ENCODE data around the gene GIPR. TPM values are rescaled to one million over a fixed set of nuclear protein-coding genes. Genes with fewer than 3 reads are reported as not detected.

Gene GIPR
- total RNA-seq, 1 experiment from 2014 or later: 0.45 TPM

DNA sequence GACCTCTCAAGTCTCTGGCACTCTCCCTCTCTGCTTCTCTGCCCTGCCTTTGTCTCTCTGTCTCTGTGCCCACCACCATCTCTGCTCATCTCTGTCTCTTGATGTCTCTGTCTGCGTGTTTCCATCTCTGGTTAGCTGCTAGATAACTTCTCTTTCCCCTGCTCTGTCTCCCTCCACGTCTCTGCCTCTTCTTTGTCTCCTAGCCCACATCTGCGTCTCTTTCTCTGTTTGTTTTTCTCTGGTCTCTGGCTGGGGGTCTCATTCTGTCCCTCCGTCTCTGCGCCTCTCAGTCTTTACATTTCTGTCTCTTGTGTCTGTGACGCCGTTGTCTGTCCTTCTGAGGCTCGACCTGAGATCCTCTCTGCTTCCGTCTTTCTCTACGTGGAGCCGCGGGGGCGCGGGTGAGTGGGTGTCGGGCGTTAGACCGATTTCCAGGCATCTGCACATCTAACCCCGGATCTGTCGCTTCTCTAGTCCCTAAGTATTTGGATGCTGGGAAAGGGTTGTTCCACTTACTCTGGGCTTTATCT lies 386 bp downstream of the GIPR start:
- Histone ChIP-seq H3K9me3 (ENCODE audit: low read depth, low read length, poor library complexity, severe bottlenecking) (no peaks in the 10 kb centered on the region), H3K27ac (ENCODE audit: low read depth, low read length, poor library complexity, severe bottlenecking) (no peak overlapping the region), H3K4me1 (ENCODE audit: insufficient read depth, low read length, poor library complexity, severe bottlenecking) (peaks cover 15% of the 10 kb centered on the region), H3K27me3 (replicated peaks; ENCODE audit: insufficient read depth, low read depth, low read length, poor library complexity) (no peaks in the 10 kb centered on the region), H3K36me3 (ENCODE audit: insufficient read depth, low read length, poor library complexity, severe bottlenecking) (no peaks in the 10 kb centered on the region), H3K4me3 (ENCODE audit: low read depth, low read length, poor library complexity, severe bottlenecking) (peak overlapping the region; percentile 53)
- no TSS peak for BruUV-seq (replicated peaks)
- ChIA-PET POLR2A (ENCODE audit: low non-redundant PET) (no interaction called here), CTCF (no interaction called here)
- no peak for TF ChIP-seq EZH2 (IDR thresholded peaks at IDR 0.05; ENCODE audit: borderline replicate concordance, low read depth, low read length, poor library complexity, severe bottlenecking)
- TF ChIP-seq, protein P1, sequence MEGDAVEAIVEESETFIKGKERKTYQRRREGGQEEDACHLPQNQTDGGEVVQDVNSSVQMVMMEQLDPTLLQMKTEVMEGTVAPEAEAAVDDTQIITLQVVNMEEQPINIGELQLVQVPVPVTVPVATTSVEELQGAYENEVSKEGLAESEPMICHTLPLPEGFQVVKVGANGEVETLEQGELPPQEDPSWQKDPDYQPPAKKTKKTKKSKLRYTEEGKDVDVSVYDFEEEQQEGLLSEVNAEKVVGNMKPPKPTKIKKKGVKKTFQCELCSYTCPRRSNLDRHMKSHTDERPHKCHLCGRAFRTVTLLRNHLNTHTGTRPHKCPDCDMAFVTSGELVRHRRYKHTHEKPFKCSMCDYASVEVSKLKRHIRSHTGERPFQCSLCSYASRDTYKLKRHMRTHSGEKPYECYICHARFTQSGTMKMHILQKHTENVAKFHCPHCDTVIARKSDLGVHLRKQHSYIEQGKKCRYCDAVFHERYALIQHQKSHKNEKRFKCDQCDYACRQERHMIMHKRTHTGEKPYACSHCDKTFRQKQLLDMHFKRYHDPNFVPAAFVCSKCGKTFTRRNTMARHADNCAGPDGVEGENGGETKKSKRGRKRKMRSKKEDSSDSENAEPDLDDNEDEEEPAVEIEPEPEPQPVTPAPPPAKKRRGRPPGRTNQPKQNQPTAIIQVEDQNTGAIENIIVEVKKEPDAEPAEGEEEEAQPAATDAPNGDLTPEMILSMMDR (conservative IDR thresholded peaks at IDR 0.05; ENCODE audit: low read depth, low read length): no peak
- no peak for DNase-seq (ENCODE audit: low spot score)
- intact Hi-C loops (cut with micrococcal nuclease; ENCODE audit: unreplicated experiment): no loop called here

DNA sequence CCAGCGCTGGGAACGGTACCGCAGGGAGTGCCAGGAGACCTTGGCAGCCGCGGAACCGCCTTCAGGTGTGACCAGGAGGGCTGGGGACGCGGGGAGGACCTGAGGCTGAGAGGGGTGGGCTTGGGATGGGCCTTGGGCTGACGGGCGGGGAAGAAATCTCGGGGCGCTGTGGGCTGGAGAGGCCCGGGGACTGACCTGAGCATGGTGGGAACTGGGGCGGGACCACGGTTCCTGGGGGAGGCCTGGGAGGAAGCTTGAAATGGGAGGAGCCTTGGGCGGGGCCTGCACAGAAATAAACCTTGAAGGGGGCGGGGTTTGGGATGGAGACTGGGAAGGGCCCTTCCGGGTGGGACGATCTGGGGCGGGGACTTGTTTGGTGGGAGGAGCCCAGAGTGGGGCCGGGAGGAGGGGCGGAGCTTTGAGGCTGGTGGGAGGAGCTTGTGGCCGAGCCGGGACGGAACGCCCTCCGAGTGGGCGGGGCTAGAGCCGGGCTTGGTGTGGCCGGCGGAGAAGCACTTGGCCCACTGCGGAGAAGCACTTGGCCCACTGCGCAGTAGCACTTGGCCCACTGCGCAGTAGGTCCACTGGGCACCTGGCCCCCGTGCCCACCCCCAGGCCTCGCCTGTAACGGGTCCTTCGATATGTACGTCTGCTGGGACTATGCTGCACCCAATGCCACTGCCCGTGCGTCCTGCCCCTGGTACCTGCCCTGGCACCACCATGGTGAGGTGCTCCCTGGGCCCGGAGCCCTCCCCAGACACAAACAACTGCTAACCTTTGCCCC lies 2.8 kb downstream of the GIPR start:
- Histone ChIP-seq H3K4me3 (ENCODE audit: low read depth, low read length, poor library complexity, severe bottlenecking) (peak overlapping the region; percentile 33), H3K4me1 (ENCODE audit: insufficient read depth, low read length, poor library complexity, severe bottlenecking) (peaks cover 15% of the 10 kb centered on the region), H3K27ac (ENCODE audit: low read depth, low read length, poor library complexity, severe bottlenecking) (no peak overlapping the region), H3K36me3 (ENCODE audit: insufficient read depth, low read length, poor library complexity, severe bottlenecking) (no peaks in the 10 kb centered on the region), H3K27me3 (replicated peaks; ENCODE audit: insufficient read depth, low read depth, low read length, poor library complexity) (no peaks in the 10 kb centered on the region), H3K9me3 (ENCODE audit: low read depth, low read length, poor library complexity, severe bottlenecking) (no peaks in the 10 kb centered on the region)
- ChIA-PET CTCF (interaction anchor here (1.0 kb wide), 1 partner anchor 28 kb away, joined by 5 read pairs; no protein-coding TSS in a partner anchor), POLR2A (ENCODE audit: low non-redundant PET) (no interaction called here)
- DNase-seq (ENCODE audit: low spot score): peak; percentile 88
- no TSS peak for BruUV-seq (replicated peaks)
- TF ChIP-seq, protein P1 (conservative IDR thresholded peaks at IDR 0.05; ENCODE audit: low read depth, low read length): no peak
- TF ChIP-seq EZH2 (IDR thresholded peaks at IDR 0.05; ENCODE audit: borderline replicate concordance, low read depth, low read length, poor library complexity, severe bottlenecking): no peak
- intact Hi-C loops (cut with micrococcal nuclease; ENCODE audit: unreplicated experiment): no loop called here

DNA sequence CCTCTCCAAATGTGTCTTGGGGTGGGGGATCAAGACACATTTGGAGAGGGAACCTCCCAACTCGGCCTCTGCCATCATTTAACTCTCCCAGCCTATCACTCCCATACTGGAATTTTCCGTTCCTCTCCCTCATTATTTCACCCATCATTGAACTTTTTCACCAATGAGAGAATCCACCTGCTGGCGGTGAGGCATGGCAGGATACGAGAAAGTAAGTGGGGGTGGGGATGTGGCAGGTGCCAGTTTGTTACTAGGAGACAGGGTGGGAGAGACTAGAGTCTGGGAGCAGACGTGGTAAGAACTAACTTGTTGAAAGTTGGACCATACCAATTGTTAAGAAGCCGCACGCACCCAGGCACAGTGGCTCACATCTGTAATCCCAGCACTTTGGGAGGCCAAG lies 6.9 kb downstream of the GIPR start:
- no TSS peak for BruUV-seq (replicated peaks)
- Histone ChIP-seq H3K36me3 (ENCODE audit: insufficient read depth, low read length, poor library complexity, severe bottlenecking) (no peaks in the 10 kb centered on the region), H3K4me3 (ENCODE audit: low read depth, low read length, poor library complexity, severe bottlenecking) (no peak overlapping the region), H3K27ac (ENCODE audit: low read depth, low read length, poor library complexity, severe bottlenecking) (no peak overlapping the region), H3K9me3 (ENCODE audit: low read depth, low read length, poor library complexity, severe bottlenecking) (no peaks in the 10 kb centered on the region), H3K27me3 (replicated peaks; ENCODE audit: insufficient read depth, low read depth, low read length, poor library complexity) (no peaks in the 10 kb centered on the region), H3K4me1 (ENCODE audit: insufficient read depth, low read length, poor library complexity, severe bottlenecking) (peaks cover 7% of the 10 kb centered on the region)
- ChIA-PET CTCF (no interaction called here), POLR2A (ENCODE audit: low non-redundant PET) (no interaction called here)
- DNase-seq (ENCODE audit: low spot score): no peak
- intact Hi-C loops (cut with micrococcal nuclease; ENCODE audit: unreplicated experiment): no loop called here
- TF ChIP-seq, protein P1 (conservative IDR thresholded peaks at IDR 0.05; ENCODE audit: low read depth, low read length): no peak
- no peak for TF ChIP-seq EZH2 (IDR thresholded peaks at IDR 0.05; ENCODE audit: borderline replicate concordance, low read depth, low read length, poor library complexity, severe bottlenecking)

Measured in A673 (cell line).